Measurements from ENCODE around the gene SLC5A1.

The SLC5A1 gene

GRCh38 chr22:32112380-32112779 is 69.3 kb downstream of the SLC5A1 start:
- no peak overlapping the region for H3K4me3 ChIP-seq (ENCODE audit: low read depth, low read length)
- no peak for TF ChIP-seq CTCF (IDR thresholded peaks at IDR 0.05; ENCODE audit: low read depth, low read length)

GRCh38 chr22:32119568-32120235 is 76.6 kb downstream of the SLC5A1 start:
- no peak for TF ChIP-seq CTCF (IDR thresholded peaks at IDR 0.05; ENCODE audit: low read depth, low read length)

GRCh38 chr22:32120603-32121002 is 77.5 kb downstream of the SLC5A1 start:
- no peak overlapping the region for H3K4me3 ChIP-seq (ENCODE audit: low read depth, low read length)
- TF ChIP-seq CTCF (IDR thresholded peaks at IDR 0.05; ENCODE audit: low read depth, low read length), result no peak

More at GRCh38 chr22:32119568-32120235, 76.6 kb downstream of the SLC5A1 start:
- no peak overlapping the region for H3K4me3 ChIP-seq (ENCODE audit: low read depth, low read length)

- TF ChIP-seq CTCF (IDR thresholded peaks at IDR 0.05; ENCODE audit: low read depth, low read length), result no peak
- no peak overlapping the region for H3K4me3 ChIP-seq (ENCODE audit: low read depth, low read length)
Measured at GRCh38 chr22:32122899-32123298, 79.8 kb downstream of the SLC5A1 start.

- H3K4me3 ChIP-seq (ENCODE audit: low read depth, low read length), result no peak overlapping the region
- no peak for TF ChIP-seq CTCF (IDR thresholded peaks at IDR 0.05; ENCODE audit: low read depth, low read length)
Measured at GRCh38 chr22:32123657-32124056, 80.6 kb downstream of the SLC5A1 start.

- H3K4me3 ChIP-seq (ENCODE audit: low read depth, low read length), result no peak overlapping the region
- no peak for TF ChIP-seq CTCF (IDR thresholded peaks at IDR 0.05; ENCODE audit: low read depth, low read length)
Measured at GRCh38 chr22:32127904-32128303, 84.8 kb downstream of the SLC5A1 start.

- no peak for TF ChIP-seq CTCF (IDR thresholded peaks at IDR 0.05; ENCODE audit: low read depth, low read length)
- no peak overlapping the region for H3K4me3 ChIP-seq (ENCODE audit: low read depth, low read length)
Measured at GRCh38 chr22:32130464-32130863, 87.4 kb downstream of the SLC5A1 start.

All from WI38 (cell line).